HEK293 (cell line): ENCODE measurements around the gene L3MBTL4.

ENCODE experiments used
- CTCF ChIP-seq: fragments of 450-650 bp; formaldehyde crosslinking; IDR thresholded peaks from 2 replicates; pipeline ENCODE4 v1.5.1; 2016; ENCODE audit warnings: missing biosample characterization, missing genetic modification characterization
- GFI1B ChIP-seq: fragments of 450-650 bp; formaldehyde crosslinking; IDR thresholded peaks from 2 replicates; pipeline ENCODE4 v1.5.1; 2016; ENCODE audit warnings: missing biosample characterization, missing genetic modification characterization
- GLI4 ChIP-seq: fragments of 450-650 bp; formaldehyde crosslinking; IDR thresholded peaks from 2 replicates; pipeline ENCODE4 v1.5.1; 2016; ENCODE audit warnings: missing biosample characterization, missing genetic modification characterization
- MYNN ChIP-seq: fragments of 450-650 bp; formaldehyde crosslinking; IDR thresholded peaks from 2 replicates; pipeline ENCODE4 v1.5.1; 2016; ENCODE audit warnings: missing biosample characterization, missing genetic modification characterization, borderline replicate concordance
- SP3 ChIP-seq: fragments of 450-650 bp; formaldehyde crosslinking; IDR thresholded peaks from 2 replicates; pipeline ENCODE4 v1.5.1; 2016; ENCODE audit warnings: missing biosample characterization, missing genetic modification characterization
- YY1 ChIP-seq: fragments of 450-650 bp; formaldehyde crosslinking; IDR thresholded peaks from 2 replicates; pipeline ENCODE4 v1.5.1; 2018; ENCODE audit warnings: missing biosample characterization, missing genetic modification characterization
- ZBTB1 ChIP-seq: fragments of 450-650 bp; formaldehyde crosslinking; IDR thresholded peaks from 2 replicates; pipeline ENCODE4 v1.5.1; 2016; ENCODE audit warnings: missing biosample characterization, missing genetic modification characterization
- ZNF311 ChIP-seq: fragments of 450-650 bp; formaldehyde crosslinking; IDR thresholded peaks from 2 replicates; pipeline ENCODE4 v1.5.1; 2017; ENCODE audit warnings: missing biosample characterization, missing genetic modification characterization, borderline replicate concordance
- ZNF555 ChIP-seq: fragments of 450-650 bp; formaldehyde crosslinking; conservative IDR thresholded peaks from 2 replicates; pipeline ENCODE4 v1.5.1; 2017; ENCODE audit warnings: missing biosample characterization, mild to moderate bottlenecking, missing genetic modification characterization, inconsistent platforms
- ZNF624 ChIP-seq: fragments of 450-650 bp; formaldehyde crosslinking; IDR thresholded peaks from 2 replicates; pipeline ENCODE4 v1.5.1; 2017; ENCODE audit warnings: missing biosample characterization, missing genetic modification characterization
- ZNF645 ChIP-seq: fragments of 450-650 bp; formaldehyde crosslinking; IDR thresholded peaks from 2 replicates; pipeline ENCODE4; 2016; ENCODE audit warnings: missing biosample characterization, missing genetic modification characterization
- ZNF792 ChIP-seq: fragments of 450-650 bp; formaldehyde crosslinking; IDR thresholded peaks from 2 replicates; pipeline ENCODE4 v1.5.1; 2016; ENCODE audit warnings: missing biosample characterization, missing genetic modification characterization
- ZSCAN30 ChIP-seq: fragments of 450-650 bp; IDR thresholded peaks from 2 replicates; pipeline ENCODE4 v1.5.1; 2018; ENCODE audit warnings: missing biosample characterization, mild to moderate bottlenecking, missing genetic modification characterization, moderate library complexity
- TF ChIP-seq, protein P1 (sequence below): fragments of 450-650 bp; formaldehyde crosslinking; IDR thresholded peaks from 2 replicates; pipeline ENCODE4 v1.5.1; 2016; ENCODE audit warnings: missing biosample characterization, missing genetic modification characterization

DNA sequence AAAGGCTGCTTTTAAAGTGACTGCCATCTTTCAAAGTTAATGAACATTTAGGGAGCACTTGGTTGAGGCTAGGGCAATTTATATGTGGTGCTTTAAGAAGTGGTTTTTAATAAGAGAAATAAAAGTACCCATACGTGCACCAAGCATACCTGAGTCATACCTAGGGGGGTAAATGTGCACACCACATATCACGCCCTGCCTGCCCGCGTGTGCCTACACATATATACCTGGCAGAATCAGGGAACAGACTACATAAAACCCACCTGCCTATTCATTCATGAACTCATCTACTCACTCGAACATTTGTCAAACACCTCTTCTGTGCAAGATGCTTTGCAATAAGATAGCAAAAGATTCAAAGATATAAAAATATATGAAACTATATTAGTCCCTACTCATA, 450.1 kb downstream of the L3MBTL4 start:
- no peak for TF ChIP-seq ZNF624 (tag by site-specific recombination)
- no peak for TF ChIP-seq YY1
- no peak for TF ChIP-seq MYNN (tag by site-specific recombination)
- TF ChIP-seq CTCF (tag by site-specific recombination), result no peak
- no peak for TF ChIP-seq ZNF792
- no peak for TF ChIP-seq ZNF555 (tag by site-specific recombination)
- TF ChIP-seq ZSCAN30, result no peak
- TF ChIP-seq ZNF311 (tag by site-specific recombination), result no peak
- no peak for TF ChIP-seq ZNF645
- TF ChIP-seq, protein P1, sequence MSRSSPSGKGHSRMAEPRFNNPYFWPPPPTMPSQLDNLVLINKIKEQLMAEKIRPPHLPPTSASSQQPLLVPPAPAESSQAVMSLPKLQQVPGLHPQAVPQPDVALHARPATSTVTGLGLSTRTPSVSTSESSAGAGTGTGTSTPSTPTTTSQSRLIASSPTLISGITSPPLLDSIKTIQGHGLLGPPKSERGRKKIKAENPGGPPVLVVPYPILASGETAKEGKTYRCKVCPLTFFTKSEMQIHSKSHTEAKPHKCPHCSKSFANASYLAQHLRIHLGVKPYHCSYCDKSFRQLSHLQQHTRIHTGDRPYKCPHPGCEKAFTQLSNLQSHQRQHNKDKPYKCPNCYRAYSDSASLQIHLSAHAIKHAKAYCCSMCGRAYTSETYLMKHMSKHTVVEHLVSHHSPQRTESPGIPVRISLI, result no peak
- no peak for TF ChIP-seq ZBTB1 (tag by site-specific recombination)
- no peak for TF ChIP-seq GFI1B (tag by site-specific recombination)
- TF ChIP-seq SP3 (tag by site-specific recombination), result no peak
- TF ChIP-seq GLI4 (tag by site-specific recombination), result no peak
